Upper lobe of right lung (tissue), 1 donor: ENCODE results near the gene BICD1. TPM values are rescaled to one million over a fixed set of nuclear protein-coding genes. Genes with fewer than 3 reads are reported as not detected.

ENCODE experiments used
- ATAC-seq: fragments of 200-7000 bp; cut with Tn5 transposase; one replicate; pipeline ENCODE4 v1.9.1; 2020; ENCODE audit warnings: mild to moderate bottlenecking, moderate library complexity
- DNase-seq: peaks from one replicate; pipeline ENCODE4 v3.0.0-alpha.2; 2020
- H3K27ac ChIP-seq: fragments of 200-600 bp; one replicate; pipeline ENCODE4 v1.8.0; 2022
- H3K27me3 ChIP-seq: fragments of 200-600 bp; one replicate; pipeline ENCODE4 v1.8.0; 2022; ENCODE audit warnings: mild to moderate bottlenecking
- H3K36me3 ChIP-seq: fragments of 200-600 bp; one replicate; pipeline ENCODE4 v1.8.0; 2022
- H3K4me1 ChIP-seq: fragments of 200-600 bp; one replicate; pipeline ENCODE4 v1.8.0; 2022
- H3K4me3 ChIP-seq: fragments of 200-600 bp; one replicate; pipeline ENCODE4 v1.8.0; 2022; ENCODE audit warnings: mild to moderate bottlenecking
- H3K9me3 ChIP-seq: fragments of 200-600 bp; one replicate; pipeline ENCODE4 v1.8.0; 2022
- intact Hi-C: fragments of 100-400 bp; cut with DNase I; formaldehyde crosslinking; loops from one replicate; pipeline ENCODE4 v1.11.0; 2022
- total RNA-seq: library from RNA; stranded (reverse); fragmentation: NEBNext Ultra II Directional; extraction: Animal tissue kit (Norgen Biotek cat#: 25700); gene quantifications from one replicate; pipeline ENCODE4 v1.2.1, GENCODE V29; 2021
- TF ChIP-seq, protein P1 (sequence below): fragments of 200-600 bp; IDR thresholded peaks from one replicate; pipeline ENCODE4 v1.8.0; 2022; ENCODE audit warnings: antibody characterized with exemption
- donor health status: DM: no; HTN: yes; CAD: no; lungs with severe emphysema.

BICD1 gene
- total RNA-seq, 1 donor from 2014 or later: 18.0 TPM

DNA sequence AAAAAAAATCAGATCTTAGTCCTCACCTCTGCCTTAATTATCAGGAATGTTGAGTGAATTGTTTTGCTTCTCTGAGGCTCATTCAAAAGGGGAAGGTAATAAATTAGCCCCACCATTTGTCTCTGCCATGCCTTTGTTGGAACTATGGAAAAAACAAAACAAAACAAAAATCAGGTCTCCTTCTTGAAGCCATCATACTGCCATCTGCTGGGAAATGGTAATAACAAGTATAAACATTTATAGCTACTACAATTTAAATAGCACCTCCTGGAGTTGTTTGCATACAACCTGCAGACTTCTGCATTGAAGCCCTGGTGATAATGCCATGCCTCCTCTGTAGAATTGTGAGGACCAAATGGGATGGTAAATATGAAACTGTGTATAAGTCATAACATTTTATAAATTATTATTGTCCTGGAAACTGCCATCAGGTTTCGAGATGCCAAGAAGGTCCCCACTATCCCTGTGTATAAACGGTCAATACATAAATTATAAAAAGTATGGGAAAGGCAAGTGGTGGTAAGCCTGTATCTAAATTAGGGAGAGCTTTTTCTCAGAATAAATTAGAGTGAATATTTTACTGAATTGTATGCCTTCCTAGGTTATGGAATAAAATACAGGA lies 205.5 kb downstream of the BICD1 start:
- ATAC-seq: peak; percentile 69
- intact Hi-C loops: no loop called here

DNA sequence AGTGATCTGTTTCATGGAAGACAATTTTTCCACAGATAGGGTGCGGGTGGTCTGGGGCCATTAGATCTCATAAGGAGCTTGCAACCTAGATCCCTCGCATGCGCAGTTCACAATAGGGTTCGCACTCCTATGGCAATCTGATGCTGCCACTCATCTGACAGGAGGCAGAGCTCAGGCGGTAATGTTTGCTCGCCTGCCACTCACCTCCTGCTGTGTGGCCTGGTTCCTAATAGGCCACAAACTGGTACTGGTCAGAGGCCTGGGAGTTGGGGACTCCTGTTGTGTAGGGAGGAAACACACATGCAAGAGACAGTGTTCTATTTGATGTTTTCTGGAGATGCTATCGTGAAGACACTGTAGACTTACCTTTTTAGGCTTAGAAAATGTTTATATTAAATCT lies 215.7 kb downstream of the BICD1 start:
- Histone ChIP-seq H3K27me3 (no peaks in the 10 kb centered on the region), H3K36me3 (no peaks in the 10 kb centered on the region), H3K4me1 (no peaks in the 10 kb centered on the region), H3K4me3 (no peak overlapping the region), H3K27ac (no peak overlapping the region), H3K9me3 (no peaks in the 10 kb centered on the region)
- no peak for ATAC-seq
- TF ChIP-seq, protein P1, sequence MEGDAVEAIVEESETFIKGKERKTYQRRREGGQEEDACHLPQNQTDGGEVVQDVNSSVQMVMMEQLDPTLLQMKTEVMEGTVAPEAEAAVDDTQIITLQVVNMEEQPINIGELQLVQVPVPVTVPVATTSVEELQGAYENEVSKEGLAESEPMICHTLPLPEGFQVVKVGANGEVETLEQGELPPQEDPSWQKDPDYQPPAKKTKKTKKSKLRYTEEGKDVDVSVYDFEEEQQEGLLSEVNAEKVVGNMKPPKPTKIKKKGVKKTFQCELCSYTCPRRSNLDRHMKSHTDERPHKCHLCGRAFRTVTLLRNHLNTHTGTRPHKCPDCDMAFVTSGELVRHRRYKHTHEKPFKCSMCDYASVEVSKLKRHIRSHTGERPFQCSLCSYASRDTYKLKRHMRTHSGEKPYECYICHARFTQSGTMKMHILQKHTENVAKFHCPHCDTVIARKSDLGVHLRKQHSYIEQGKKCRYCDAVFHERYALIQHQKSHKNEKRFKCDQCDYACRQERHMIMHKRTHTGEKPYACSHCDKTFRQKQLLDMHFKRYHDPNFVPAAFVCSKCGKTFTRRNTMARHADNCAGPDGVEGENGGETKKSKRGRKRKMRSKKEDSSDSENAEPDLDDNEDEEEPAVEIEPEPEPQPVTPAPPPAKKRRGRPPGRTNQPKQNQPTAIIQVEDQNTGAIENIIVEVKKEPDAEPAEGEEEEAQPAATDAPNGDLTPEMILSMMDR: no peak
- intact Hi-C loops: no loop called here
- no peak for DNase-seq

More for the DNA sequence above, 205.5 kb downstream of the BICD1 start:
- Histone ChIP-seq H3K36me3 (no peaks in the 10 kb centered on the region), H3K27me3 (no peaks in the 10 kb centered on the region), H3K4me1 (peaks cover 3% of the 10 kb centered on the region), H3K27ac (no peak overlapping the region), H3K4me3 (no peak overlapping the region), H3K9me3 (no peaks in the 10 kb centered on the region)
- TF ChIP-seq, protein P1: peak; percentile 55
- DNase-seq: no peak

DNA sequence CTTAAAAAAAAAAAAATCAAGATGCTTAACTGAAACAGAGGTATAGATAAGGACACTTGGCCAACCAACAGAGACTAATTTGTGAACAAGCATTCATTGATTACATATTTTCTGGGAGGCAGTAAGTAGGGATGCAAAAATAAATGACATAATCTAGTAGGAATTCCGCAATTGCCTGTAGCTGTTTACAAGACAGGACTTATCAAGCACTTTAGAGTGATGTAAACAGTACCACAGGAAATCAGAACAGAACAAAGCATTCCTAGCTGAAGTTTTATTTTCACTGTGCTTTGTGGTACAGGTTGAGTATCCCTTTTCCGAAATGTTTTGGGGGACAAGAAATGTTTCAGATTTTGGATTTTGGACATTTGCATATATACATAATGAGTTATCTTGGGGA lies 224.5 kb downstream of the BICD1 start:
- intact Hi-C loops: no loop called here
- H3K9me3 ChIP-seq: no peaks in the 10 kb centered on the region
- DNase-seq: no peak
- no peaks in the 10 kb centered on the region for H3K36me3 ChIP-seq
- H3K4me1 ChIP-seq: peaks cover 5% of the 10 kb centered on the region
- ATAC-seq: peak; percentile 59
- H3K4me3 ChIP-seq: no peak overlapping the region
- TF ChIP-seq, protein P1: no peak
- no peaks in the 10 kb centered on the region for H3K27me3 ChIP-seq
- peak overlapping the region; percentile 26 for H3K27ac ChIP-seq

DNA sequence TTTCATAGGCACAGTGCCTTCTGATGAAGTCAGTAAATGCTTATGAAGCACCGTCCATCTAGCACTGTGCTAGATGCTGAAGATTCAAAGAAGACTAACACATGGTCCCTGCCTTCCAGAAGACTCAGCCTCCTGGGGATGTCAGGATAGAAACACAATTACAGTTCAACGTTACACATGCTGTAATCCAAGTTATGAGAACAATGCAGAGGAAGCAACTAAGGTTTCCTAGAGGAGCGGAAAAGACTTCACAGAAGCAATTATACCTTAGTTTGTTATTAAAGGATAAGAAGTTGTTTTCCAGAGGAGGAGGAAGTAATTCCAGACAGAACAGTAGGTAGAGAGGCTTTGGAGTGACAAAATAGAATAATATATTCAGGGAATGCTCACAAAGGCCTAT lies 225.8 kb downstream of the BICD1 start:
- Histone ChIP-seq H3K4me1 (peaks cover 5% of the 10 kb centered on the region), H3K27ac (no peak overlapping the region), H3K4me3 (no peak overlapping the region), H3K36me3 (no peaks in the 10 kb centered on the region), H3K27me3 (no peaks in the 10 kb centered on the region), H3K9me3 (no peaks in the 10 kb centered on the region)
- no peak for DNase-seq
- no peak for ATAC-seq
- TF ChIP-seq, protein P1: no peak
- intact Hi-C loops: no loop called here

DNA sequence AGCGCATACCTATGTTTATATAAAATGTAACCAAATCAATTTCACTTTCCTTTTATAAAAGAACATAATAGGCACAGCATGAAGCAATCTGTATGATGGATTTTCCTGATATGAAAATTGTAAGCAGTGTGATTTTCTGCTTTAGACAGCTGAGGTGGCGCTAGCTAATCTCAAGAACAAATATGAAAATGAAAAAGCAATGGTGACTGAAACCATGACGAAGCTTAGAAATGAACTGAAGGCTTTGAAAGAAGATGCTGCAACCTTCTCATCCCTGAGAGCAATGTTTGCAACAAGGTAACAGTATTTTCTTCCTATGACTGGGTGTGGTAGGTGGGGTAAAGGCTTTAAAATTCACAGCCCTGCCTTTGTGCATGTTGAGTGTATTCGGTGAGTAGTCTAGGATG lies 227.7 kb downstream of the BICD1 start:
- Histone ChIP-seq H3K36me3 (no peaks in the 10 kb centered on the region), H3K9me3 (no peaks in the 10 kb centered on the region), H3K27me3 (no peaks in the 10 kb centered on the region), H3K4me3 (no peak overlapping the region), H3K27ac (no peak overlapping the region), H3K4me1 (peaks cover 5% of the 10 kb centered on the region)
- TF ChIP-seq, protein P1: no peak
- ATAC-seq: no peak
- intact Hi-C loops: no loop called here
- no peak for DNase-seq

DNA sequence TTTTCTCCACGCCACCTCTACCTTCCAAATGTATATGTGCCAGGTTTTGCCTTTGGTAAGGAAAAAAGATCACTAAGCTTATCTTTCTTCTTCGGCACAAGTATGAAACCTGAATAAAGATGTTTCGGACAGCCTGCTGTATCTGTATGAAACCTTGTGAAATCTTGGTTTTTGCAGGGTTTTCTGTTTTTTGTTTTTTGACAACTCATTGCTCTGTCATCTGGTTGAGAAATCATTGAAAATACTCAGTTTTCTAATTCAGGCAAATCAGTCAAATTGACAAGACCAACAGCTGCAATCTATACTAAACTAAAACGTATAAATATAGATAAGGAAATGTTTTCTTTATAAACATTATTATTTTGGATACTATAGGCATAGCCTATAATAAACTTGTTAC lies 229.6 kb downstream of the BICD1 start:
- no peak for DNase-seq
- Histone ChIP-seq H3K27me3 (no peaks in the 10 kb centered on the region), H3K36me3 (no peaks in the 10 kb centered on the region), H3K4me3 (no peak overlapping the region), H3K9me3 (no peaks in the 10 kb centered on the region), H3K4me1 (peaks cover 5% of the 10 kb centered on the region), H3K27ac (no peak overlapping the region)
- TF ChIP-seq, protein P1: no peak
- intact Hi-C loops: no loop called here
- ATAC-seq: no peak
